Neuronal stem cell (in vitro differentiated cells): ENCODE measurements around the gene ENDOD1.

Source experiments
- DNase-seq: peaks from one replicate; pipeline ENCODE4 v3.0.0-alpha.2; 2013; ENCODE audit warnings: low spot score
- H2AFZ ChIP-seq: one replicate; pipeline ENCODE4 v1.6.1; 2013; ENCODE audit warnings: mild to moderate bottlenecking, low read length, inconsistent platforms
- H2AK5ac ChIP-seq: 2 replicates; pipeline ENCODE4 v1.6.1; 2013; ENCODE audit warnings: low read depth, mild to moderate bottlenecking, inconsistent platforms, low read length, moderate library complexity, mixed read lengths
- H2BK120ac ChIP-seq: 2 replicates; pipeline ENCODE4 v1.6.1; 2013; ENCODE audit warnings: low read depth, mild to moderate bottlenecking, inconsistent platforms, low read length, moderate library complexity, mixed read lengths
- H2BK12ac ChIP-seq: one replicate; pipeline ENCODE4 v1.6.1; 2013; ENCODE audit warnings: low read length, inconsistent platforms
- H2BK15ac ChIP-seq: 2 replicates; pipeline ENCODE4 v1.6.1; 2013; ENCODE audit warnings: mild to moderate bottlenecking, low read length, inconsistent platforms, mixed read lengths
- H2BK5ac ChIP-seq: one replicate; pipeline ENCODE4 v1.6.1; 2013; ENCODE audit warnings: inconsistent platforms, mild to moderate bottlenecking, low read length, moderate library complexity
- H3K14ac ChIP-seq: one replicate; pipeline ENCODE4 v1.6.1; 2013; ENCODE audit warnings: low read length, inconsistent platforms
- H3K18ac ChIP-seq: 2 replicates; pipeline ENCODE4 v1.6.1; 2013; ENCODE audit warnings: low read length, inconsistent platforms
- H3K23ac ChIP-seq: 2 replicates; pipeline ENCODE4 v1.6.1; 2013; ENCODE audit warnings: low read depth, mild to moderate bottlenecking, mixed read lengths, low read length, inconsistent platforms; ENCODE audit not compliant: poor library complexity
- H3K27ac ChIP-seq: replicated peaks from 3 replicates; pipeline ENCODE4 v1.5.1; 2013; ENCODE audit warnings: low read length, inconsistent platforms
- H3K27me3 ChIP-seq, 3 experiments: 2 replicates each; pipeline ENCODE4 v1.6.1; 2013; ENCODE audit warnings: low read length in 3 of 3, mild to moderate bottlenecking in 2 of 3, inconsistent platforms in 1 of 3, low read depth in 1 of 3, mixed read lengths in 1 of 3, moderate library complexity in 1 of 3; ENCODE audit not compliant: control insufficient read depth in 3 of 3, insufficient read depth in 3 of 3
- H3K36me3 ChIP-seq, 2 donors: replicated peaks in 1 of 2; 2 replicates each; pipeline ENCODE4 v1.6.1; 2013; ENCODE audit warnings: low read length in 2 of 2; ENCODE audit not compliant: control insufficient read depth in 2 of 2, insufficient read depth in 2 of 2
- H3K4ac ChIP-seq: 2 replicates; pipeline ENCODE4 v1.6.1; 2013; ENCODE audit warnings: inconsistent platforms, mild to moderate bottlenecking, low read length, moderate library complexity
- H3K4me1 ChIP-seq, 2 donors: 1 replicate in 1 of 2; 2 replicates in 1 of 2; pipeline ENCODE4 v1.6.1; 2013; ENCODE audit warnings: low read length in 2 of 2, low read depth in 1 of 2; ENCODE audit not compliant: control insufficient read depth in 2 of 2, insufficient read depth in 1 of 2
- H3K4me2 ChIP-seq: one replicate; pipeline ENCODE4 v1.6.1; 2013; ENCODE audit warnings: mild to moderate bottlenecking, low read length, inconsistent platforms; ENCODE audit not compliant: insufficient read depth, poor library complexity, severe bottlenecking
- H3K4me3 ChIP-seq, 2 donors: 2 replicates each; pipeline ENCODE4 v1.5.1; 2013; ENCODE audit warnings: low read length in 2 of 2, mild to moderate bottlenecking in 2 of 2, inconsistent platforms in 1 of 2, moderate library complexity in 1 of 2
- H3K79me1 ChIP-seq: one replicate; pipeline ENCODE4 v1.6.1; 2013; ENCODE audit warnings: low read depth, mild to moderate bottlenecking, inconsistent platforms, low read length, moderate library complexity
- H3K9ac ChIP-seq: one replicate; pipeline ENCODE4 v1.6.1; 2013; ENCODE audit warnings: mild to moderate bottlenecking, low read depth, low read length, inconsistent platforms; ENCODE audit not compliant: poor library complexity
- H3K9me3 ChIP-seq, 2 donors: replicated peaks in 1 of 2; 2 replicates each; pipeline versions ENCODE3 to v1.6.1; 2013; ENCODE audit warnings: low read length in 2 of 2, mild to moderate bottlenecking in 2 of 2, inconsistent platforms in 1 of 2, low read depth in 1 of 2, mixed read lengths in 1 of 2, moderate library complexity in 1 of 2; ENCODE audit not compliant: control insufficient read depth in 2 of 2, insufficient read depth in 1 of 2
- H4K8ac ChIP-seq: one replicate; pipeline ENCODE4 v1.6.1; 2013; ENCODE audit warnings: low read depth, mild to moderate bottlenecking, inconsistent platforms, low read length, moderate library complexity
- H4K91ac ChIP-seq: one replicate; pipeline ENCODE4 v1.6.1; 2013; ENCODE audit warnings: low read length, low read depth, mild to moderate bottlenecking, inconsistent platforms; ENCODE audit not compliant: poor library complexity
- WGBS, 2 donors: extraction: QIAGEN DNeasy Blood & Tissue Kit; methylation state at CpG; one replicate each; pipeline ENCODE4 v1.1.7; 2013; ENCODE audit warnings: missing lambda C conversion rate in 2 of 2, mixed read lengths in 1 of 2; ENCODE audit not compliant: insufficient read length in 2 of 2, insufficient replicate concordance in 1 of 2; ENCODE audit errors: extremely low coverage in 2 of 2; 5-methylcytosine and 5-hydroxymethylcytosine counted together

The ENDOD1 gene

DNA sequence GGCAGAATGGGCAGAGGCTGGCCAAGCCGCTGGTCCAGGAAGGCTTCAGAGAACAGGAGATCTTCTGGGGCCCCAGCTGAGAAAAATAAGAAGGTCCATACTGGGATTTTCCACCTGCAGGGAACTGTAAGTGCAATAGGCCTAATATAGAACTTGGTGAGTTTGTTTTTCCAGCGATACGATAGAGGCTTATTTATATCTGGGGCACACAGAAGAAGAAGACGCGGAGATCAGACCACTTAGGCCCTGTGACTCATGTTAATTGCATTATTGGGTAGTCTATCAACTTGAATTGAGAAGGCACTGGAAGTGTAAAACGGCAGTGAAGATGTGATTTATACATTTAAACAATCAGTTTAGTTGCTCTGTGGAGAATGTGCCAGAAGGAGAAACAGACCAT is 30.6 kb upstream of the ENDOD1 start:
- H2BK5ac ChIP-seq: no peak overlapping the region
- no peak overlapping the region for H2BK120ac ChIP-seq
- no peak overlapping the region for H3K14ac ChIP-seq
- H3K79me1 ChIP-seq: no peaks in the 10 kb centered on the region
- WGBS, 2 donors: no CpG with 5 or more reads among the region's 6 CpGs
- no peak overlapping the region for H3K4me3 ChIP-seq
- H4K8ac ChIP-seq: no peak overlapping the region
- no peak overlapping the region for H2BK15ac ChIP-seq
- H2AK5ac ChIP-seq: no peak overlapping the region
- peaks cover 0 to 9% (median 3%) of the 10 kb centered on the region in 3 experiments for H3K27me3 ChIP-seq
- no peaks in the 10 kb centered on the region for H3K36me3 ChIP-seq
- no peak overlapping the region for H3K18ac ChIP-seq
- H3K9me3 ChIP-seq: peaks cover 0 to 2% of the 10 kb centered on the region in 2 donors
- no peak overlapping the region for H2AFZ ChIP-seq
- no peak overlapping the region for H3K4me2 ChIP-seq
- H3K9ac ChIP-seq: no peak overlapping the region
- no peaks in the 10 kb centered on the region for H3K4me1 ChIP-seq
- DNase-seq: no peak
- H2BK12ac ChIP-seq: no peak overlapping the region
- no peak overlapping the region for H4K91ac ChIP-seq
- H3K27ac ChIP-seq: no peak overlapping the region
- H3K4ac ChIP-seq: no peak overlapping the region
- no peak overlapping the region for H3K23ac ChIP-seq

DNA sequence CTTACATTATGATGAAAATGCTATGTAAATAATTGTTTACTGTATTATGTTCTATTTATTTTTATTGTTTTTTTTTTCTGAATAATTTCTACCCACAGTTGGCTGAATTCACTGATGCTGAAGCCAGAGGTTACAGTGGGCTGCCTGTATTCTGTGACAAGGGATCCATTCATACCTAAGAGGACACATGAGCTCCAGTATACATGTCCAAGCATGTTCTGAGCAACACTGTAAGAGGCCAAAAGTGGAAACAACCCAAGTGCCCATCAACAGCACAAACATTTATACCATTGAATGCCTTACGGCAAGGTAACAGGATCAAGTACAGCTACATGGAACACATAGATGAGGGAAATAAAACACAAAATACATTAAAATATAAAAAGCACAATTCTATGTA is 24.3 kb upstream of the ENDOD1 start:
- Histone ChIP-seq H3K4me3 (no peak overlapping the region), H2BK5ac (no peak overlapping the region), H4K8ac (no peak overlapping the region), H3K79me1 (no peaks in the 10 kb centered on the region), H3K4ac (no peak overlapping the region), H3K4me1 (peaks cover 0 to 7% of the 10 kb centered on the region in 2 donors), H3K18ac (no peak overlapping the region), H4K91ac (no peak overlapping the region), H2BK120ac (no peak overlapping the region), H2AK5ac (no peak overlapping the region), H3K36me3 (peaks cover 0 to 1% of the 10 kb centered on the region in 2 donors), H3K14ac (no peak overlapping the region), H3K23ac (no peak overlapping the region), H3K9me3 (no peaks in the 10 kb centered on the region), H3K27me3 (peaks cover 0 to 3% (median 0%) of the 10 kb centered on the region in 3 experiments), H3K4me2 (no peak overlapping the region), H2BK12ac (no peak overlapping the region), H3K27ac (no peak overlapping the region), H3K9ac (no peak overlapping the region), H2AFZ (no peak overlapping the region), H2BK15ac (no peak overlapping the region)
- no peak for DNase-seq
- no CpG with 5 or more reads among the region's 1 CpG for WGBS, 2 donors

- Histone ChIP-seq H3K36me3 (peaks cover 0 to 4% of the 10 kb centered on the region in 2 donors), H3K4me2 (peak within 1 kb of the TSS; percentile 72), H2AK5ac (no peak within 1 kb of the TSS), H2AFZ (peak within 1 kb of the TSS; percentile 96), H3K4me1 (peaks cover 0 to 7% of the 10 kb centered on the region in 2 donors), H3K4ac (no peak within 1 kb of the TSS), H4K8ac (no peak within 1 kb of the TSS), H4K91ac (no peak within 1 kb of the TSS), H3K4me3 (peak within 1 kb of the TSS; percentile 93), H3K79me1 (no peaks in the 10 kb centered on the region), H3K23ac (peak within 1 kb of the TSS; percentile 93), H2BK120ac (no peak within 1 kb of the TSS), H3K27me3 (no peaks in the 10 kb centered on the region), H3K9ac (peak within 1 kb of the TSS; percentile 82), H2BK5ac (no peak within 1 kb of the TSS), H3K9me3 (no peaks in the 10 kb centered on the region), H3K18ac (peak within 1 kb of the TSS; percentile 92), H3K27ac (peak within 1 kb of the TSS; percentile 74), H2BK12ac (no peak within 1 kb of the TSS), H2BK15ac (peak within 1 kb of the TSS; percentile 77), H3K14ac (peak within 1 kb of the TSS; percentile 90)
- no peak for DNase-seq
- WGBS, 2 donors: no CpG with 5 or more reads among the region's 4 CpGs
Observed at GRCh38 chr11:95066716-95067038, 23.0 kb upstream of the ENDOD1 start, which contains the start of gene SRSF8. SRSF8 (plus strand) TSS chr11:95066919; CDS start chr11:95067227, 308 bp downstream.

DNA sequence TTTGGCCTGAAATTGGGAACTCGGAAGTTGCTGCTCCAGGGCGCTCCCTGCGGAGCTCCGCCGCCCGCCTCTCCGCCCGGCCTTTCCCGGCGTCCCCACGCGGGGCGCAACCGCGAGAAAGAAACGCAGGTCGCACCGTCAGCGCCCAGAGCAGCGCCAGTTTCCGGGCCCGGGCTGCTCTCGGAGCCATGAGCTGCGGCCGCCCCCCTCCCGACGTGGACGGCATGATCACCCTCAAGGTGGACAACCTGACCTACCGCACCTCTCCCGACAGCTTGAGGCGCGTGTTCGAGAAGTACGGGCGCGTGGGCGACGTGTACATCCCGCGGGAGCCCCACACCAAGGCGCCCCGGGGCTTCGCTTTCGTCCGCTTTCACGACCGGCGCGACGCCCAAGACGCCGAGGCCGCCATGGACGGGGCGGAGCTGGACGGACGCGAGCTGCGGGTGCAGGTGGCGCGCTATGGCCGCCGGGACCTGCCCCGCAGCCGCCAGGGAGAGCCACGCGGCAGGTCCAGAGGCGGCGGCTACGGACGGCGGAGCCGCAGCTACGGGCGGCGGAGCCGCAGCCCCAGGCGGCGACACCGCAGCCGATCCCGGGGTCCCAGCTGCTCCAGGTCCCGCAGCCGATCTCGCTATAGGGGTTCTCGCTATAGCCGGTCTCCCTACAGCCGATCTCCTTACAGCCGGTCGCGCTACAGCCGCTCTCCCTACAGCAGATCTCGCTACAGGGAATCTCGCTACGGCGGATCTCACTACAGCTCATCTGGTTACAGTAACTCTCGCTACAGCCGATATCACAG is 22.4 kb upstream of the ENDOD1 start:
- no peak overlapping the region for H3K4ac ChIP-seq
- H3K4me3 ChIP-seq: peak overlapping the region; percentile 93
- no peaks in the 10 kb centered on the region for H3K27me3 ChIP-seq
- no peak overlapping the region for H2AK5ac ChIP-seq
- no peaks in the 10 kb centered on the region for H3K79me1 ChIP-seq
- peaks cover 0 to 7% of the 10 kb centered on the region in 2 donors for H3K4me1 ChIP-seq
- no peak overlapping the region for H4K8ac ChIP-seq
- no peak overlapping the region for H4K91ac ChIP-seq
- H3K4me2 ChIP-seq: peak overlapping the region; percentile 72
- peak overlapping the region; percentile 74 for H3K27ac ChIP-seq
- peak overlapping the region; percentile 92 for H3K18ac ChIP-seq
- H3K14ac ChIP-seq: peak overlapping the region; percentile 90
- no peak overlapping the region for H2BK12ac ChIP-seq
- H2BK5ac ChIP-seq: no peak overlapping the region
- peak overlapping the region; percentile 96 for H2AFZ ChIP-seq
- H3K9ac ChIP-seq: peak overlapping the region; percentile 82
- no peaks in the 10 kb centered on the region for H3K9me3 ChIP-seq
- peak overlapping the region; percentile 77 for H2BK15ac ChIP-seq
- H2BK120ac ChIP-seq: no peak overlapping the region
- no CpG with 5 or more reads among the region's 98 CpGs for whole genome bisulfite sequencing, 2 donors
- peak; percentile 65 for DNase-seq
- H3K36me3 ChIP-seq: peaks cover 0 to 4% of the 10 kb centered on the region in 2 donors
- peak overlapping the region; percentile 93 for H3K23ac ChIP-seq
